ENCODE data around the gene LOXL4.

The LOXL4 gene

DNA sequence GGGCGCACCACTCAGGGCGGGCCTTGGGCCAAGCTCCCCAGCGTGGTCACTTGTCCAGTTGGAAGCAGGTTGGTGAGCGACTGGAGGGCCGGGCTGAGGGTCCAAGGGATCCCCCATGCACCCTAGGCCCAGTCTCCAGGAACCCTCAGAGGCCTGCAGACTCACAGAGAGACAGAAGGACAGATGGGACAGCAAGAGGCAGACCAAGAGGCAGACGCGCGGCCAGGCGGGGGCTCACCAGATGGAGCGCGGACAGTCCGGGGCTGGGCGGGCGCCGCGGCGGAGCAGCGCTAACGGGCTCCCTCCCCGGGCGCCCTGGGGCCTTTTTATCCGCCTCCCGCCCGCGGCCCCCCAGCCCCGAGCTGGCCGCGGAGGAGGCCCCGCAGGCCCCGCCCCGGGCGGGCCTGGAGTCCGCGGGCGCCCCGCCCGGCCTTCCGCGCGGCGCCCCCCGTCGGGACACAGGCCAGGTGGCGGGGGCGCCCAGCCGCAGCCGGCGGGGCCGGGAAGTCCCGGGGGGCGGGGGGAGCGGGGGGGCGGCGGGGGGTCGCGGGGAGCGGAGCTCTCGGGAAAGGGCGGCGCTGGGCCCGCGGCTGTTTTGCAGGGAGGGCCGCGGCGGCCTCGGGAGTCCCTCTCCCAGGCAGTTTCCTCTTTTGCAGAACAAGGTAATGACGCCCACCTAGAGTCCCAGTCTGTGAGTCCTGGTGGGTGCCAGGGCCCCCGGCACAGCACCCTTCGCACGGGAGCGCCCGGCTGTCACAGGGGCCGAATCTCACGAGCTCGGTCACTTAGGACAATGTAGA, at the start of gene LOXL4:
Gene LOXL4, minus strand, starts transcription at position 301 of the 800 bp plus-strand sequence. CDS start 5,175 bp downstream, outside the sequence.
- no peak for DNase-seq

DNA sequence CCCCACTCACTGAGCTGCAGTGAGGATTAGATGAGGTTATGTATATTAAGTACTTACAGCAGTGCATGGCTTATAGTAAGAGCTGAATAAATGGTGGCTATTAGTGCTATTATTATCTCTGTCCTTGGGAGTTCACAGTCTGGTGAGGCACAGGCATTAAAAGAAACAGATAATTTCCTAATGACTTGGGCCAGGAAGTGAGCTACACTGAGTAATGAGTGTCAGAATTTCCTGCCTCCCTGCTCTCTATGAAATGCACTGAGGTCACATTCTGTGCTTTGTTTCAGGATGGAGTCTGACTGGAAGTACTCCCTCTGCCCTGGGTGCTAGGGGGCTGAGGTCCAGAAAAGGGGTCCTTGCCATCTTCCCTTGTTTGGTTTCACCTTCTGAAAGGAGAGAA, 48.7 kb upstream of the LOXL4 start:
- DNase-seq = no peak

DNA sequence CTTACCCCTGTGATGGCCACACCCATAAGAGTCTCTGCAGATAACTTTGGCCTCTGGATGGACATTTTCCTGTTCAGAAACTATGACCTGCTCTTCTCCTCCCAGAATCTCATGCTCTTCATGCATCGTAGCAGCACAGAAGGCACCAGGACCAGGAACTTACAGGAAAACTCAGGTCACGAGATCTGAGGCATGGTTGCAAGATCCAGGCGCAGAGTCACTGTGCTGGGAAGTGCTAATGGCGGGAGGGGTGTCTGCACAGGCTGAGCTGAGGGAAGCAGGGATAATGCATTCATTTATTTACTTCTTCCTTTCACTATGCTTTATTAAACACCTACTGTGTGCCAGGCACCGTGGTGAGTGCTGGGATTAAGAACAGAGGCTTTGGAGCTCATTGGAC, 48.2 kb upstream of the LOXL4 start:
- no peak for DNase-seq

DNA sequence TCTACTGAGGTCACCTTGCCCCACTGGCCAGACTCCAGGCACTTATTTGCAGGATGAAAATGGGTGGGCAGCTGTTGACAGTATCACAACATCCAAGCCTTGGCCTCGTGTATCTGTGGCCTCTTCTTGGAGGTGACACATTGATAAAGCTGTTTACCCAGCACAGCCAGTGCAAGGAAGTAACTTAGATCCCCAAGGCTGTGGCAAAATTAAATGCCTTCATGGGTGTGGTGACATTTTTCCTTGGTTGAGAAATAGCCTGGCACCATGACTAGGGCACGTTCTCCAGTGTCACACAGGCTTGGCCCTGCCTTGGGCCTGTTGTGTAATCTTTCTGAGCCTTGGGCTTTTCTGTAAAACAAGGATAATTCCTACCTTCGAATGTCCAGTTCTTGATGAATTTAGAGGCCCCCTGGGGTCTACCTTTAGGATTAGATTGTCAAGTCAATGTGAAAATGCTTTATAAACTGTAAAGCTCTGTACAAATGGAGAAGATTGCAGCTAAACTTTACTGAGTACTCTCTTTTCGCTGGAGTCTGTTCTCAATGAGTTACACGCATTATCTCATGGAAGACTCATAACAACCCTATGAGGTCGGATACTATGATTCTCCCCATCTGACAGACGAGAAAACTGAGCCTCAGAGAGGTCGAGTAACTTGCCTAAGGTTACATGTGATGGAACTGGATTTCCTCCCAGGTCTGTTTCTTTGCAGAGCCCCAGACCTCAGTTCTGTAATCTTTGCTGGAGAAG, 46.7 kb upstream of the LOXL4 start:
- no peak for DNase-seq

DNA sequence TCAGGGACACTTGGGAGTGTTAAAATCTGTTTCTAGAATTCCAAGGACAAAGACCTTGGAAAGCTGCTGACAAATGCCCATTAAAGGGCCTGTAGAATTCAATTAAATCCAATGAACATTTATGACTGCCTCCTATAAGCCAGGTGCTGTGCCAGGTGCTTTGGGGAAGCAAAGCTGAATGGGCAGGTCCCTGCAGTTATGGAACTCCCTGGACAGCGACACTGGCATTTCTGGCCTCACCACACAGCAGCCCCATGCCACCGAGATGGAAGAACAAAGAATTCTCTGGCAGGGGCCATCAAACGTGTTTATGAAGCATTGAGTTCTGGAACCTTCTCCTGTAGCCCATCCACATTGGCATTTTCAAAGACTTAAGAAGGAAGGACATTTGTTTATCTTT, 45.6 kb upstream of the LOXL4 start:
- DNase-seq = no peak

DNA sequence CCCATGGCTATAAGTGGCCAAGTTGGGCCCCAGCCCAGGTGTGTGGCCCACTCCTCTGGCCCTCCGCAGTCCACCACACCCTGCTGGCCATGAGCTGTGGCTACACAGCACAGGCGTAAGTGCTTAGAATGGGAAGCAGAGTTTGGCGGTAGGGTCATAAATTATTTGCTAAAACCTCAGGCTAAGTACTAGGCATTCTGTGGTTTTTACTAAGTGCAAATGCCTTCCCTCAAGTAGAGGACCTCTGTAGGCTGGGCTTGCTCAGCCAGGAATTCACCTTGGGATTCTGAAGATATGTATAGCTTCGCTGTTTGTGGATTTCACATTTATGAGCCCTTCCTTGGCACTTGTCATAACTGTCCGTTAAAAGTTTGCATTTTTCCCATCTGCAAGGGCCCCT, 44.8 kb upstream of the LOXL4 start:
- DNase-seq = no peak

DNA sequence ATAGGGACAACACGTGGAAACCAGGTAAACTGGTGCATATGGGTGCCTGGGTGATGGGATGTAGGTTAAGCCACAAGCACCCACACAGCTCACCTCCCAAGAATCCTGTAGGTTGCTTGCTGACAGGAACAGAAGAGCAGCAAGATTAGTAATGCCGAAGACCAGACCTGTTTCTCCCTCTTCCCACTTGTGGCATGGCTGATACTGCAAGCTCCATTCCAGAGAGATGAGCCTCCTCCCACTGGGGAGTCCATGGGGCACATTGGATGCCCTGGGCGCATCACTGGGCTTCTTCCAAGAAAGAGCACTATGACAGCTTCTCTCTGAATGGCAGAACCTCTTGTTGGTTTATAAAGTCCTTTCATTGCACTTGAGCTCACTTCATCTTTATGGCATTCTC, 44.4 kb upstream of the LOXL4 start:
- DNase-seq = no peak

DNA sequence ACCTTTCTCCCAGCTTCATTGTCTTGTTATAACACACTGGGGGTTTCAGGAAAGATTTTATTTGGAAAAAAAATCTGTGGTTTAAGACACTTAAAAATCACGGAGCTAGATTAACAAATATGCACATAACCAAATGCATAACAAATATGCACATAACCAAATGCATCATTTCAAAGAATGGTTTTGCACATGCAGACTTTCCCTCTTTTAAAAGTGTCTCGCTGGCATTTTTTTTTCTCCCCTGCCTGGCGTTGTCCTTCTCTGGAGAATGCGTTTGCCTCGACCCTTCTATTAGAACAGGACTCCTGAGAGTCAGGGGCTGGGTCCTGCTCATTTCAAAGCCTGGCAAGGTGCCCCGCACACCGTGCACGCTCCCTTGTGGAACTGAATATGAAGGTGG, 42.7 kb upstream of the LOXL4 start:
- DNase-seq = no peak

DNA sequence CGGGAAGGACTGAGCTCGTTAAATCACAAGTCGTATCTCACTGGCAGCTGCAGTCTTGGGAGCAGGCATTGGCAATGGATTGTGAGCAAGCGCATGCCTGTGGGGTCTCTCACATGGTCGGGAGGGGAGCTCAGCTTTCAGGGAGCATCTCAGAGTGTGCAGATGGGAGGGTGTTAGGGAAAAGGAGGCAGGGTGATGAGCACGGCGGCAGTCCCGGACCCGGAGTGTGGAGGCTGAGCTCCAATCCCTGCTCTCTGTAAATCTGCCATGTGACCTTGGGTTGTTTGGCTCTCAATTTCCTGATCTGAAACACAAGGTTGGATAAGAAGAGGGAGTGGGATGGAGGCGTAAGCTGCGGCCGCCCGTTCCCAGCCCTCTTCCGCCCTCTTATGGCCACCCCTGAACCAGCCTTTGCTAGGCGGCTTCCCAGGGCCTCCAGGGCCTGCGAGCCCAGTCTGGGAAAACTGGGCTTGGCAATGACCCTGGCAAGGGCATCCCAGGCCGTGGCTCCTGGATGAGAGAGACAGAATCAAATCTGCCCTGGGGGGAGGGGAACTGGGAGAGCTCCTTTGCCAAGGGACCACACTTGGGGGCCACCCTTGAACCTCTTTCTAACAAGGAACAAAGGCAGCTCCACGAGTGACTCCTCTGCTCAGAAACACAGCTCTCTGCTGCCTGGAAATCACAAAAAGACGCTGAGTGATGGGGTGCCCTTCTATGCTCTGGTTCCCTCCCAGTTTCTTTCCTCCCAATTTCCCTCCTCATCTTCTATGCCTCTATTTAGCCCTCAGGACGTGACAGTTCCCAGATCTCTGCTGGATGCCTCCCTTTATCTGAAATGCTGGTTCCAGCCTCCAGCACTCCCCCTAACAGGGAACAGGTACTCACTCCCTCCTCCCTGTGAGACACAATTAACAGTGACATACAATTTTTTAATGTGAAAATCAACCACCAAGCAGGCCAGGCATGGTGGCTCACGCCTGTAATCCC, 41.7 kb upstream of the LOXL4 start:
- DNase-seq = peak; percentile 41

DNA sequence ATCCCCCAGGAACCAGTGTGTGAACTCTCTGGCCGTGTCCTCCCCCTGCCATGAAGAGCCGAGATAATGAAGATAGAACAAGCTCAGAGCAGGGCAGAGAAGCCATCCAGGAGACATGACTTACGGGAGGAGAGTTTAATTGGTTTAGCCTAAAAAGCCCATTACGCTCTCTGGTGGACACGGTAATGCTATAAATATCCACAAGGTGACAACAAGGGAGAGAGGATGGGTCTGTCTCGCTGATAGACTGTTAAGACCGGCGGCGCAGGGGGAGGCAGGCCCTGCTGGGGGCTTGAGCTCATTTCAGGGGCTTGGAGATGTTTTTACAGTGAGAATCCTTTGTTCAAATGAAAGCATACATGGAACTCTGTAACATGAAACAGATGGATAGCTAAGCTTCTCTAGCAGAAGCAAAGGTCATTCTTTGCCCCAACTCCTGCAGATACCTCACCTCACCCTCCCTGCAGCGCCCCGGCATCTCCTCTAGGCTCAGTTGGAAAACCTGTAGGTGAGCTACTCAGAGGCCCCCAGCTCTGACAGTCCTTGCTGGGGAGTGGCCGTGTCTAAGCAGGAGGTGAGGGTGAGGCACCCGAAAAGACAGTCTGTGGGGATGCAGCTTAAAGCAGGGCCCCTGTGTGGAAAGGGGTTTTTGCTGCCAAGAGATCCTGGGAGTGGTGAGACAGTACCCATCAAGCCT, 40.8 kb upstream of the LOXL4 start:
- no peak for DNase-seq

DNA sequence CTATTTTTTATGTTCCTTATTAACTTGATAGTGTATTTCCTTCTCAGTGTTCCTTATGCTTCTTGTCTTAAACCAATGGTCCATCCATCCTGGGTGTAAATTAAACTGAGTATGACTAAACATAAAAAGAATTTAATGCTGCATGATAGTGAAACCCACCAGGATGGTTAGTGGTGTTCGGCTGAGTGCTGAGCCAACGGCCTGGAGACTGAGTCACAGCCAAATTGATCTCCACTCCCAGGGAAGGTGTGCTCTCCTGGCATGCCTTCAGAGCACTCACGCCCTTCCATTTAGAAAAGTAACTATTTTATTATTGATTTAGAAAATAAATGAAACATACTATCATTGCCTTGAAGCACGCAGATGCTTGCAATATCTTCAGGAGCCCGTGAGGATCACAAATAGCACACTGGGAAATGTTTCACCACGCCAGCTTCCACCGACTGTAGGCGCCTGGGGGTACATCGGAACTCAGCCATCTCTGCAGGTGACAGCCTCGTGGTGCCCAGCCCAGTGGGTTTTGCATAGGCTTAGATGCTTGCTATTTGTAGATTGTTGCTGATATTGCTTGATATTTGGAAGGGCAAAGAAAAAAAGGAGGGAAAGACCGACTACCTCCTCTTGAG, 40.0 kb upstream of the LOXL4 start:
- DNase-seq = no peak

DNA sequence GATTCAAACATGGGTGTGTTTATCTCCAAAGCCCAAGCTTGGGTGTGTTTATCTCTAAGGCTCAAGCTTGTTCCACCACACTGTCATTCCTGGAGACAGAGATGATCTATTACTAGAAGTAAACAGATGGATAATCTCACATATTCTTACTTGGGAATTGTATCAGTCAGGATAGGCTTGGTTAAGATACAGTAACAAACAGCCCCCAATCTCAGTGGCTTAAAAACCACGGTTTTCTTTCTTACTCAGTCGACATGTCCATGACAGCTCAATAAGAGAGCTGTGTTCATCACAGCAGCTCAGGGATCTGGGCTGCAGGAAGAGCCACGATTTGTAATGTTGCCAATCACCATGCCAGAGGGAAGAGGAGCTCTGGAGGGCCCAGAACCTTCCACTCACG, 38.5 kb upstream of the LOXL4 start:
- no peak for DNase-seq

DNA sequence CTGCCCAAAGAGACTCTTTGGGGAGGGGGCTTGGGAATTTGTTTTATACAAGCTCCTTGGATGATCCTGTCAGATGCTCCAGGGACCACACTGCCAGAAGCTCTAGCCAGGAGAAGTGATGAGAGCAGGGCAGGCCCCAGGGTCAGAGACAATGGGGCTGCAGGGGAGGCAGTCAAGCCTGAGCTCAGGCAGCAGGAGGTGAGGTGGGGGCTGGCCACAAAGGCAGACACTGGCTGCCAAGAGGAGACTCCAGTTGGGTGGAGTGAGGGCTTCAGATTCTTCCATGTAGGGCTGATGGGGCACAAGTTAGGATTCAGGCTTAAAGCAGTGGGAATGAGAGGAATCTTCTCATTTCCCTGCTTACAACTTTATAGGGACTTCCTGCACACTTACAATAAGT, 35.6 kb upstream of the LOXL4 start:
- DNase-seq = no peak

DNA sequence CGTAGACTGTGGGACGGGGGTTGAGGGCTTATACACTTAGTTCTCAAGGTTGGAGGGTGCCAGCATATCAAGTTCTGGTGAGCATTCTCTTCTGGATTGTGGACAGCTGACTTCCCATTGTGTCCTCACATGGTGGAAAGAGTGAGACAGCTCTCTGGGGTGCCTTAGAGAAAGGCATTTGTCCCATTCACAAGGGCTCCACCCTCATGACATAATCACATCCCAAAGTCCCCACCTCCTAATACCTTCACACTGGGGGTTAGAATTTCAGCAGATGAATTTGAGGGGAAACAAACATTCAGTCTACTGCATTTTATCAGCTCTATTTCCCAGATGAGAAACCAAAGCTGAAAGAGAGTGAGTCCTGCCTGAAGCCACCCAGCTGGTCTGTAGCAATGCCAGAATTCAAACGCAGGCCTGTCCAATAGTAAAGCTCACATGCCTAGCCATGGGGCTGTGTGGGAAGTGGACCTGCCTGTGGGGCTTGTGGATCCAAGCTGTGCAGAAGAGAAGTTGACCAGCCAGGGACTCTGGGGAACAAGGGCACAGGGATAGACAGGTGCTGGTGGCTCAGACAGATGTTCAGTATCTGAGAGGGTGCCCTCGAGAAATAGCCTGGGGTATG, 34.9 kb upstream of the LOXL4 start:
- no peak for DNase-seq

DNA sequence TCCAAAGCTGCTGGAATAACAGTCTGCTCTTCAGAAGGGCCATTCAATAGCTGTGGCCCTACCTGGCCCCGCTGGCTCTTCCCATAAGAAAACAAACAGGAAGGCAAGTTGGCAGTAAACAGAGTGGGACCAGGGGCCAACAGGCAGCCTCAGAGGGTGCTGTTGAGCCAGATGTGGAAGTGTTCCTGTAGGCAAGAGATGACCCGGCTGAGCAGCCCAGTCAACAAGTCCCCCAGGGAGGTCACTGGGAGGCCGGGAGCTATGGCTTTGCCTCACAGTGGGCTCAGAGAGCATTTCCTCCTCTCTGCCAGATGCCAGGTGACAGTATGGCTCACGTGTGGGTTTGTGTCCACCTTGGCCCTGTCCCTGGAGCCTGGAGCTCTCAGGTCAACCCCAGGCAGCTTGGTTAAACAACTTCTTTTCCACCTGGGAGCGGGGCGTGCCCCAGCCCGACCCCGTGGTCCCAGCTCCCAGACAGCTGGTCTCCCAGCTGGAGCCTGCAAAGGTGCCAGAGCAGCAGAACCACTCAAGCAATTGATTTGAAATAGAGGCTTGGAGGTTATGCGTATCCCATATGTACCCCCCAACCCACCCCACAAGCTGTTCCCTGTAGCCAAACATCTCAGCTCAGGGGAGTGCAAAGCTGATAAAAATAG, 33.8 kb upstream of the LOXL4 start:
- DNase-seq = no peak

DNA sequence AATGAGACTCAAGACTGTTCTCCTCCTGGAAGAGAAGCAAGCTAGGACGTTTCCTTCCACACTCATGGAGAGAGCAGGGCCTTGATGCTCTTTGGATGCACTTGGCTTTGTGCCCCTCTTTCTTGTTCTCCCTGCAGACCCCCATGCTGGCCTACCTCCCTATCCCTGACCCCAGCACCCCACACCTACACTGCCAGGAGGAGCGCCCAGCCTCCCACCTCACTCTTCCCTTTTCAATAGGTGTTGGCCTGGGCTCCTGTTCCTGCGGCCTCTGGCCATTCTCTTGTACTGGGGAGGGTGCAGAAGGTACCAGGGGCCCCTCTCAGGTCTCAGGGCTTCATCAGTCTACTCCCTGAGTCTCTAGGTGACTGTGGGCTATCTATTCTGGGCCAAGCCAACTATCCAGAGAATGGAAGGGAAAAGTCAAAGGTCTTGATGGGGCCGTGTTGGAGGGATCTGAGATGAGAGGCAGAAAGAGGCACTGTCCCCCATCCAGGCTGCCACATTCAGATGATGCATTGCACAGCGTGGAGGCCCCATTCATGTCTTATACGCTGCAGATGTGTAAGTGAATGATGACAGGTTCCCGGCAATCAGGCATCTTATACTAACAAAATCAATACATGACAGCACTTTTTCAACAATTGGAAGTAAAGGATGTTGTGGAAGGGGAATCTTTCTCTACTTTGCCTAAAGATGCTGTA, 32.7 kb upstream of the LOXL4 start:
- no peak for DNase-seq

DNA sequence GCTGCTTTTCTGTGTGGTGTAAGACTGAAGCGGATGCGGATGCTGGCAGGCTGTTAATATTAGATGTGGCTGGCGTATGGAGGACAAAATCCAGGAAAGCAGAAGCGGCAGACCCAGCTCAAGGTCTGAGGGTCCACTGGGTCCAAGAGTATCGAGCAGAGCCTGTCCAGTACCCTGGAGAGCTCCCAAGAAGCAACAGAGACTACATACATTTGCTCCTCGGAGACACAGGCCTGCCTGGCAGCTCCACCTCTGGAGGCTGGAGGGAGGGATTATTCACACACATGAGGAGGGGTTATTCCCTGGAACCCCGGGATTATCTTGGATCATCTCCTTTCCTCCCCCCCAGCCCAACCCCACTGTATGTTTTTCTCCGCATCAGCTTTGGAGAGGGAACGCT, 31.3 kb upstream of the LOXL4 start:
- no peak for DNase-seq

DNA sequence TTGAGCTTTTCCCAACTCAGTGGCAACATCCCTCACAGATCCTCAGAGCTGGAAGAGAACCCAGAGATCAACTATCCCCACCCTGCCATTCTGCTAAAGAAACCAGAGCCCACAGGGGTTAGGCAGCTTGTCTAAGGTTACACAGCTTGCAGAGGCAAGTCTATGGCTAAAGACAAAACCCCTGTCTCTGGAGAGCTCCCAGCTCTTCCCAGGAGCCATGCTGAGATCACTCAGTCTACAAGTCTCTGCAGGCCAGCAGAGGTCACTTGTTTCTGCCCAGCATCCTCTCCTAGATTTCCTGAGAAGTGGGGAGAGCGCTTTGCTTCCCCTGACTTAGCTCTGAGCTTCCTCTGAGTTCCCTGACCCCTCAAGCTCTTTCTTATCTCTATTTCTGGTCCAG, 28.5 kb upstream of the LOXL4 start:
- no peak for DNase-seq

DNA sequence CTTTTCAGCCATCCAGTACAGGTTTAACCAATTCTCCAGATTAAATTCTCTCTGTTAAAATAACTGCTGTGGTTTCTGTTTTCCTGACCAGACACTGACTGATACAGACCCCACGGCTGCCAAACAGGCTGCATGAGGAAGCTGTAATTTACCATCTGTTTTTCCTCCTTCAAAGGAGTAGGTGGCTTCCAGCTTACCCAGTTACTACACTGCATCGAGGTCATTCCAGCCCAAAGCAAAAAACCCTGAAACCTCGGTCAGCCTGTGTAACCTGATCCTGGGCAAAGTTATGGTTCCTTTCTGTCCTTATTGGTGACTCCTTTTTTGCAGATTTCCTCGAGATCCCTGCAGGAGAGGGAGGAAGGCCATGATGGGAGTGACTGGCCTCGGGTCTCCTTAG, 27.9 kb upstream of the LOXL4 start:
- DNase-seq = no peak

DNA sequence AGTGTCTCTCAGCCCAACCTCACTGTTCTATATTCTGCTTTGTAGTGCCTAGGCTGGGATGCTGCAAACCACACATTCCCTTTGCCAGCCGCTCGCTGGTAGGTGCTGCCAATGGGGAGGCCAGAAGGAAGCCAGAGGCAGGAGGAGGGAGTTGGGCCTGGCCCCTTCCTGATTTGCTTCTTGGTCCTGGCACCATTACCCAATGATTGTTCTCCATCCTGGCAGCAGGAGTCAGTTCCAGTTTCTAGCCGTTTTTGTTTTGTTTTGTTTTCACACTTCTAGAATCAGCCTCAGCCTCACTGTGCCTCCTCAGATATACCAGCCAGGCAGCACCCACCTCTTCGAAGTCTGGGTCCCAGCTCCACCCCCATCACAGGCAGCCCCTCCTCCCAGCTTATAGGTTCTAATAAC, 27.4 kb upstream of the LOXL4 start:
- no peak for DNase-seq

DNA sequence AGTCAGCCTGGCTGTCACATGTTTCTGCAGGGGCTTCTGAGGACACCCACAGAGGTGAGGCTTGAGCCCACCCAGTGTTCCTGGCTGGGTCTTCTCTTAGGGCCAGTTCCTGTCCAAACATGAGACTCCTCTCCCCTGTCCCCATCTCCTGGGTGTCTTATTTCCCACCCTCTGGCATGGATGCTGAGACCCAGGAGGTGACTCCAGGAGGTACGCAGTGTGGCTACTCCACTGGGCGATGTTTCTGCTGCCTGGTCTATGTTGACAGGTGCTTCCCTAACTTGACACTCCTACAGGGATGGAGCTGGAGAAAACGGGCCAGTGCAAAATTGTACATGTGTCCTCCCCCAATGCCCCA, 26.3 kb upstream of the LOXL4 start:
- no peak for DNase-seq

Measured in stimulated activated CD8-positive, alpha-beta memory T cell treated with anti-CD3 and anti-CD28 coated beads, Interleukin-4, amount 100 ng/mL, for 48 hours (primary cell).